HCT116 (cell line): Measurements from ENCODE around the gene TACC3. TPM values are rescaled to one million over a fixed set of nuclear protein-coding genes. Genes with fewer than 3 reads are reported as not detected.

Experiments used
- ATAC-seq: fragments of 200-7000 bp; cut with Tn5 transposase; 2 replicates; pipeline ENCODE4 v1.9.1; 2020; ENCODE audit warnings: mild to moderate bottlenecking, moderate library complexity
- BruUV-seq: library from RNA; stranded (reverse); fragments of 400-500 nt; replicated peaks from 2 replicates; lab custom pipeline; 2021; lab: Mats Ljungman, UMichigan
- CTCF ChIA-PET: fragments of 300-600 bp; sonication (Branson Sonifier 250); formaldehyde crosslinking; loops from one replicate; lab custom pipeline; 2021; ENCODE audit warnings: antibody characterized with exemption; lab: Charles Lee
- POLR2A ChIA-PET: fragments of 300-600, 350-600 bp; sonication (Branson Sonifier 250); formaldehyde crosslinking; loops from one replicate; lab custom pipeline; 2021; ENCODE audit warnings: antibody characterized with exemption; lab: Charles Lee
- RAD21 ChIA-PET, 2 experiments: fragments of 300-600 bp; sonication (Branson Sonifier 250); formaldehyde crosslinking; loops; one replicate each; lab custom pipeline; 2023; ENCODE audit warnings: low total read pairs in 2 of 2; ENCODE audit not compliant: uncharacterized antibody in 2 of 2, unreplicated experiment in 2 of 2, low non-redundant PET in 1 of 2; lab: Charles Lee
- DNase-seq: peaks from one replicate; pipeline ENCODE4 v3.0.0-alpha.2; 2010; ENCODE audit warnings: low read depth, low spot score
- H2AFZ ChIP-seq: fragments of 200-600 bp; shearing (Covaris generic), sonication (generic); 2 replicates; pipeline ENCODE4 v1.6.1; 2017; ENCODE audit warnings: low read depth, mixed run types, mixed read lengths, antibody characterized with exemption, low read length; ENCODE audit not compliant: poor library complexity, severe bottlenecking
- H3K27ac ChIP-seq: 2 replicates; pipeline ENCODE4 v1.5.1; 2012; ENCODE audit warnings: low read depth, low read length
- H3K27me3 ChIP-seq: fragments of 200-600 bp; sonication (generic); 2 replicates; pipeline ENCODE4 v1.6.1; 2016; ENCODE audit warnings: mixed run types, low read length, mixed read lengths; ENCODE audit not compliant: insufficient read depth
- H3K36me3 ChIP-seq, 2 experiments: fragments of 200-500 bp in 1 of 2; fragments of 200-600 bp in 1 of 2; sonication (Bioruptor generic) in 1 of 2; sonication (generic) in 1 of 2; 2 replicates each; pipeline versions ENCODE4 v1.5.1 to v1.6.1; 2014 to 2016; ENCODE audit warnings: low read length in 2 of 2, inconsistent platforms in 1 of 2, mixed read lengths in 1 of 2, mixed run types in 1 of 2; ENCODE audit not compliant: insufficient read depth in 2 of 2, control insufficient read depth in 1 of 2
- H3K4me1 ChIP-seq, 2 experiments: fragments of 200-600 bp in 1 of 2; sonication (generic) in 1 of 2; 2 replicates each; pipeline versions ENCODE4 v1.5.1 to v1.6.1; 2012 to 2017; ENCODE audit warnings: low read length in 2 of 2, inconsistent platforms in 1 of 2, mild to moderate bottlenecking in 1 of 2, mixed read lengths in 1 of 2, mixed run types in 1 of 2, moderate library complexity in 1 of 2; ENCODE audit not compliant: insufficient read depth in 2 of 2, control insufficient read depth in 1 of 2
- H3K4me2 ChIP-seq: fragments of 200-600 bp; sonication (generic); 2 replicates; pipeline ENCODE4 v1.6.1; 2017; ENCODE audit warnings: mixed run types, low read length, mixed read lengths
- H3K4me3 ChIP-seq, 2 experiments: fragments of 200-600 bp in 1 of 2; sonication (generic) in 1 of 2; replicated peaks in 1 of 2; 2 replicates each; pipeline ENCODE4 v1.5.1; 2011 to 2016; ENCODE audit warnings: low read length in 2 of 2, control low read depth in 1 of 2, low read depth in 1 of 2, mild to moderate bottlenecking in 1 of 2, mixed read lengths in 1 of 2, mixed run types in 1 of 2
- H3K79me2 ChIP-seq: fragments of 200-600 bp; sonication (generic); 2 replicates; pipeline ENCODE4 v1.6.1; 2017; ENCODE audit warnings: mild to moderate bottlenecking, mixed run types, low read length, moderate library complexity, mixed read lengths; ENCODE audit not compliant: insufficient read depth
- H3K9ac ChIP-seq: fragments of 200-600 bp; sonication (generic); 2 replicates; pipeline ENCODE4 v1.6.1; 2016; ENCODE audit warnings: low read length, mixed read lengths
- H3K9me2 ChIP-seq: fragments of 200-600 bp; sonication (generic), shearing (Covaris generic); 2 replicates; pipeline ENCODE4 v1.6.1; 2017; ENCODE audit warnings: mixed run types, mild to moderate bottlenecking, moderate library complexity; ENCODE audit not compliant: insufficient read depth
- H3K9me3 ChIP-seq, 2 experiments: fragments of 200-500 bp in 1 of 2; fragments of 200-600 bp in 1 of 2; sonication (Bioruptor generic) in 1 of 2; sonication (generic) in 1 of 2; 2 replicates each; pipeline ENCODE4 v1.6.1; 2014 to 2017; ENCODE audit warnings: low read length in 2 of 2, mixed read lengths in 2 of 2, inconsistent platforms in 1 of 2, low read depth in 1 of 2, mild to moderate bottlenecking in 1 of 2, mixed run types in 1 of 2, moderate library complexity in 1 of 2; ENCODE audit not compliant: control insufficient read depth in 1 of 2, insufficient read depth in 1 of 2
- H4K20me1 ChIP-seq: fragments of 200-600 bp; sonication (generic), shearing (Covaris generic); 2 replicates; pipeline ENCODE4 v1.6.1; 2017; ENCODE audit warnings: mixed run types, mild to moderate bottlenecking, moderate library complexity; ENCODE audit not compliant: insufficient read depth
- CBX3 ChIP-seq: IDR thresholded peaks from 2 replicates; pipeline ENCODE4 v1.6.1; 2012; ENCODE audit warnings: low read depth
- CEBPB ChIP-seq: IDR thresholded peaks from 2 replicates; pipeline ENCODE4 v1.6.1; 2012; ENCODE audit warnings: low read depth
- EGR1 ChIP-seq: IDR thresholded peaks from 2 replicates; pipeline ENCODE4 v1.6.1; 2012; ENCODE audit warnings: low read depth
- ELF1 ChIP-seq: IDR thresholded peaks from 2 replicates; pipeline ENCODE4 v1.6.1; 2012; ENCODE audit warnings: low read depth, borderline replicate concordance
- EZH2 ChIP-seq: fragments of 200-600 bp; sonication (generic); IDR thresholded peaks from 2 replicates; pipeline ENCODE4 v1.6.1; 2017; ENCODE audit warnings: antibody characterized with exemption, mixed run types
- EZH2phosphoT487 ChIP-seq: fragments of 200-600 bp; IDR thresholded peaks from 2 replicates; pipeline ENCODE4 v1.6.1; 2018; ENCODE audit warnings: antibody characterized with exemption, borderline replicate concordance
- JUND ChIP-seq: IDR thresholded peaks from 2 replicates; pipeline ENCODE4 v1.6.1; 2012
- MAX ChIP-seq: IDR thresholded peaks from 2 replicates; pipeline ENCODE4 v1.6.1; 2012
- POLR2A ChIP-seq: IDR thresholded peaks from 2 replicates; pipeline ENCODE4 v1.7.0; 2011; ENCODE audit warnings: borderline replicate concordance; ENCODE audit not compliant: insufficient read depth, insufficient read length; ENCODE audit errors: extremely low read depth
- POLR2AphosphoS5 ChIP-seq: IDR thresholded peaks from 2 replicates; pipeline ENCODE4 v1.6.1; 2011; ENCODE audit warnings: mild to moderate bottlenecking, low read depth, low read length, moderate library complexity
- RAD21 ChIP-seq: IDR thresholded peaks from 2 replicates; pipeline ENCODE4 v1.6.1; 2012; ENCODE audit warnings: low read depth, mild to moderate bottlenecking
- REST ChIP-seq: IDR thresholded peaks from 2 replicates; pipeline ENCODE4 v1.6.1; 2012; ENCODE audit warnings: low read depth
- SIN3A ChIP-seq: IDR thresholded peaks from 2 replicates; pipeline ENCODE4 v1.6.1; 2012; ENCODE audit warnings: low read depth
- TCF7L2 ChIP-seq: IDR thresholded peaks from 2 replicates; pipeline ENCODE4 v1.7.0; 2011; ENCODE audit warnings: borderline replicate concordance, inconsistent platforms; ENCODE audit not compliant: insufficient read depth, insufficient read length; ENCODE audit errors: extremely low read depth
- ZNF274 ChIP-seq: fragments of 200-500 bp; sonication (Bioruptor generic); IDR thresholded peaks from 2 replicates; pipeline ENCODE4 v1.6.1; 2014; ENCODE audit warnings: mild to moderate bottlenecking, low read depth, low read length, inconsistent platforms
- intact Hi-C: fragments of 100-400 bp; cut with micrococcal nuclease; formaldehyde crosslinking; loops from 2 replicates; pipeline ENCODE4 v1.10.0; 2022
- total RNA-seq: library from RNA; stranded (reverse); gene quantifications from one replicate; pipeline ENCODE4 v1.2.1, GENCODE V29; 2021; ENCODE audit not compliant: unreplicated experiment

Gene TACC3
- total RNA-seq, 1 experiment from 2014 or later: 106 TPM

DNA sequence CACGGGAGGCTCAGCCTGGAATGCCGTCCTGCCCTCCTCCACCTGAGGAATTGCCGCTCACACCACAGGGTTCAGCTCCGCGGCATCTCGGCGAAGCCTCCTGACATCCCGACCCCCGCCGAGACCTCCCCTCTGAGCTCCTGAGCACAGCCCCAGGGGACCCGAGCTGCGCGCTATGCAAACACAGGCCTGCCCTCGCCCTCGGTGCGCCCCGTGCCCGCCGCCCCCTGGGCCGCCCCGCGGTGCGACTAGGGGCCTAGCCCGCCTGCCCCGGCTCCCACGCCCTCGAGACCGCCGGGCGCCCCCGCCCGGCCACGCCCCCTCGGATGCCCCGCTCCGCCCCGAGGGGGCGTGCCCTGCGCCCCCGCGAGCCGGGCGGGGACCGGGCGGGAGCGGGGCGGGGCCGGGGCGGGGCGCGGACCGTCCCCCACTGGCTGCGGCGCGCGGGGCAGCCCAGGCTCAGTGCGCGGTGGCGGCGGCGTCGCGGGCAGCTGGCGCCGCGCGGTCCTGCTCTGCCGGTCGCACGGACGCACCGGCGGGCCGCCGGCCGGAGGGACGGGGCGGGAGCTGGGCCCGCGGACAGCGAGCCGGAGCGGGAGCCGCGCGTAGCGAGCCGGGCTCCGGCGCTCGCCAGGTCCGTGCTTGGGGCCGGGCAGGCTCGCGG, 71.6 kb downstream of the TACC3 start, which contains the start of gene FGFR3:
Gene FGFR3 (plus strand): TSS at position 462 of the 664 bp plus-strand sequence. CDS start 642 bp downstream, outside the sequence.
- Histone ChIP-seq H3K4me1 (peaks cover 6 to 23% of the 10 kb centered on the region in 2 experiments; a peak in 3 of 4 replicates), H3K79me2 (peaks cover 15% of the 10 kb centered on the region; the same call in 1 of the 2 replicates), H3K9me3 (no peaks in the 10 kb centered on the region), H3K27me3 (no peaks in the 10 kb centered on the region), H3K9me2 (no peaks in the 10 kb centered on the region), H2AFZ (no peak within 1 kb of the TSS), H3K9ac (peak within 1 kb of the TSS; percentile 68), H4K20me1 (no peaks in the 10 kb centered on the region), H3K27ac (peak within 1 kb of the TSS; percentile 79; the same call in 1 of the 2 replicates)
- intact Hi-C loops: no loop called here
- CTCF ChIA-PET: interaction anchor here (1.4 to 2.0 kb wide), 2 partner anchors 25 to 45 kb away, joined by 4 to 7 read pairs; no protein-coding TSS in a partner anchor
- no peak for DNase-seq
- POLR2A ChIA-PET: interaction anchor here (0.9 kb wide), 1 partner anchor 15 kb away, joined by 3 read pairs; no protein-coding TSS in a partner anchor
- no peak for TF ChIP-seq SIN3A
- peak; percentile 95 for TF ChIP-seq POLR2A
- TF ChIP-seq POLR2AphosphoS5: peak; percentile 95
- peak; percentile 67; the same call in 1 of the 2 replicates for TF ChIP-seq EGR1
- TF ChIP-seq, all 23 proteins: peak for 3
- Histone ChIP-seq H3K4me3 (peak within 1 kb of the TSS; percentile 61 to 80), H3K36me3 (0 out of 4 replicates have a peak, but pooled peaks cover 0 to 3% of the 10 kb centered on the region in 2 experiments), H3K4me2 (peak within 1 kb of the TSS; percentile 98)
- no TSS peak for BruUV-seq
- RAD21 ChIA-PET: no interaction called here
- ATAC-seq: peak; percentile 81

GRCh38 chr4:1793496-1793840, 72.1 kb downstream of the TACC3 start:
- Histone ChIP-seq H3K9me2 (no peaks in the 10 kb centered on the region), H3K4me2 (peak overlapping the region; percentile 98), H3K27ac (peak overlapping the region; percentile 79; the same call in 1 of the 2 replicates), H3K27me3 (no peaks in the 10 kb centered on the region), H3K9ac (peak overlapping the region; percentile 61), H3K9me3 (no peaks in the 10 kb centered on the region), H3K36me3 (0 out of 4 replicates have a peak, but pooled peaks cover 0 to 4% of the 10 kb centered on the region in 2 experiments), H4K20me1 (no peaks in the 10 kb centered on the region), H3K4me1 (peaks cover 6 to 21% of the 10 kb centered on the region in 2 experiments; a peak in 3 of 4 replicates), H3K4me3 (peak overlapping the region; percentile 61 to 80), H2AFZ (no peak overlapping the region), H3K79me2 (peaks cover 15% of the 10 kb centered on the region; the same call in 1 of the 2 replicates)
- DNase-seq: no peak
- POLR2A ChIA-PET: interaction anchor here (0.9 kb wide), 1 partner anchor 16 kb away, joined by 3 read pairs; no protein-coding TSS in a partner anchor
- ATAC-seq: peak; percentile 51
- intact Hi-C loops: no loop called here
- CTCF ChIA-PET: interaction anchor here (1.4 to 2.0 kb wide), 2 partner anchors 26 to 45 kb away, joined by 4 to 7 read pairs; no protein-coding TSS in a partner anchor
- RAD21 ChIA-PET: no interaction called here
- no TSS peak for BruUV-seq
- TF ChIP-seq RAD21: no peak
- TF ChIP-seq SIN3A: no peak
- TF ChIP-seq EGR1: no peak
- no peak for TF ChIP-seq CEBPB
- TF ChIP-seq POLR2AphosphoS5: no peak
- no peak for TF ChIP-seq TCF7L2
- TF ChIP-seq CBX3: no peak
- no peak for TF ChIP-seq REST
- TF ChIP-seq ZNF274: no peak
- no peak for TF ChIP-seq ELF1
- TF ChIP-seq JUND: no peak
- no peak for TF ChIP-seq EZH2
- TF ChIP-seq MAX: no peak
- no peak for TF ChIP-seq EZH2phosphoT487
